GM10248 (cell line): ENCODE data around the gene MUC5AC.

Source experiments
- CTCF ChIA-PET: fragments of 300-600 bp; sonication (Branson Sonifier 250); formaldehyde crosslinking; extraction: SDS; loops from one replicate; lab custom pipeline; 2021; ENCODE audit warnings: antibody characterized with exemption; lab: Yijun Ruan, JAX
- POLR2A ChIA-PET: fragments of 350-650 bp; sonication (Branson Sonifier 250); formaldehyde crosslinking; extraction: SDS; loops from one replicate; lab custom pipeline; 2020; ENCODE audit warnings: antibody characterized with exemption; lab: Yijun Ruan, JAX
- DNase-seq: peaks from one replicate; pipeline ENCODE4 v3.0.0; 2012; ENCODE audit errors: extremely low spot score
- TF ChIP-seq, protein P1 (sequence below): IDR thresholded peaks from 2 replicates; pipeline ENCODE4 v1.5.1; 2012; ENCODE audit warnings: mild to moderate bottlenecking, low read depth; ENCODE audit errors: extremely low read depth, missing control alignments, control extremely low read depth

Gene MUC5AC

GRCh38 chr11:1217151-1217550 lies 59.4 kb downstream of the MUC5AC start:
- ChIA-PET CTCF (no interaction called here), POLR2A (no interaction called here)
- DNase-seq = no peak
- TF ChIP-seq, protein P1, sequence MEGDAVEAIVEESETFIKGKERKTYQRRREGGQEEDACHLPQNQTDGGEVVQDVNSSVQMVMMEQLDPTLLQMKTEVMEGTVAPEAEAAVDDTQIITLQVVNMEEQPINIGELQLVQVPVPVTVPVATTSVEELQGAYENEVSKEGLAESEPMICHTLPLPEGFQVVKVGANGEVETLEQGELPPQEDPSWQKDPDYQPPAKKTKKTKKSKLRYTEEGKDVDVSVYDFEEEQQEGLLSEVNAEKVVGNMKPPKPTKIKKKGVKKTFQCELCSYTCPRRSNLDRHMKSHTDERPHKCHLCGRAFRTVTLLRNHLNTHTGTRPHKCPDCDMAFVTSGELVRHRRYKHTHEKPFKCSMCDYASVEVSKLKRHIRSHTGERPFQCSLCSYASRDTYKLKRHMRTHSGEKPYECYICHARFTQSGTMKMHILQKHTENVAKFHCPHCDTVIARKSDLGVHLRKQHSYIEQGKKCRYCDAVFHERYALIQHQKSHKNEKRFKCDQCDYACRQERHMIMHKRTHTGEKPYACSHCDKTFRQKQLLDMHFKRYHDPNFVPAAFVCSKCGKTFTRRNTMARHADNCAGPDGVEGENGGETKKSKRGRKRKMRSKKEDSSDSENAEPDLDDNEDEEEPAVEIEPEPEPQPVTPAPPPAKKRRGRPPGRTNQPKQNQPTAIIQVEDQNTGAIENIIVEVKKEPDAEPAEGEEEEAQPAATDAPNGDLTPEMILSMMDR = no peak

DNA sequence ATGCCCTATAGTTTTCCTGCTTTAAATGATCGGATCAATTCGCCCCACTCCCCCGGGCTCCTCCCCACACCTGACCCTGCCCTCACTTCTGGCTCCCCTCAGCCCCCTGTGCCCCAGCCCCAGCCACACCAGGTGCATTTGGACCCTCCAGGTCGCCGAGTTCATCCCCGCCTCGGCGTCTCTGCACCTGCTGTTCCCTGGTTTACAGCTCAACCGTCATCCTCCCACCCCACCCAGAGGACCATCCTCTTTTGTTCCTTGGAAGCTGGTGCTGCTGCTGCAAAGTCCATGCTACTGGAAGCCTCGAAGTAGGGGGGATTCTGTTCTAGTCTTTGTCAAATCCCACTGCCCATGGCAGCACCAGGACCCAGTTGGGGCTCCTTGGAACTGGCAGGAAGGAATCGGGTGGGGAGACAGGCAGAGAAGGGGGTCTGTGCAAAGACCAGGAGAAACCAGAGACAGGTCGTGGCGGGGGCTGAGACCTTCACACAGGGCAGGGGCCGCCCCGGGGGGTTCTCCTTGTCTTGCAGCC lies 60.6 kb downstream of the MUC5AC start:
- POLR2A ChIA-PET = no interaction called here
- TF ChIP-seq, protein P1 = no peak
- CTCF ChIA-PET = no interaction called here
- DNase-seq = no peak

GRCh38 chr11:1218788-1219445 lies 61.2 kb downstream of the MUC5AC start:
- POLR2A ChIA-PET = no interaction called here

DNA sequence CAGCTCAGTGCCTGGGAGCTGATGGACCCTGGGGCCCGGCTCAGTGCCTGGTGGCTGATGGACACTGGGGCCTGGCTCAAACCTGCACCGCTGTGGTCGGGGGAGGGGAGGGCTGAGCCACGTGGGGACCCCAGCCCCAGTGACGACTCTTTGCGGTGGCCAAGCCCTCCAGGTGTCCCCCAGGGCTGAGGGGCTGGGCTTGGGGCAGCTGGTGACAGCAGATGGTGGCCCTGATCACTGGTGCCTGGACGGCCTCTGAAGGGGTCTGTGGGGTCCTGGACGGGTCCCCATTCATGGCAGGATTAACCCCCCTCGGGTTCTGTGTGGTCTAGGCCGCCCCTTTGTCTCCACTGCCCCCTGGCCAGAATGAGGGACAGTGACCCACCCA lies 61.7 kb downstream of the MUC5AC start:
- ChIA-PET CTCF (no interaction called here), POLR2A (no interaction called here)
- no peak for DNase-seq
- TF ChIP-seq, protein P1 = no peak

More at GRCh38 chr11:1218788-1219445, 61.2 kb downstream of the MUC5AC start:
- DNase-seq = no peak
- CTCF ChIA-PET = no interaction called here
- TF ChIP-seq, protein P1 = no peak

GRCh38 chr11:1219834-1220815 lies 62.4 kb downstream of the MUC5AC start:
- CTCF ChIA-PET = interaction anchor here (1.3 kb wide), 1 partner anchor 16 kb away, joined by 4 read pairs; no protein-coding TSS in a partner anchor
- no peak for DNase-seq
- POLR2A ChIA-PET = no interaction called here
- TF ChIP-seq, protein P1 = no peak

DNA sequence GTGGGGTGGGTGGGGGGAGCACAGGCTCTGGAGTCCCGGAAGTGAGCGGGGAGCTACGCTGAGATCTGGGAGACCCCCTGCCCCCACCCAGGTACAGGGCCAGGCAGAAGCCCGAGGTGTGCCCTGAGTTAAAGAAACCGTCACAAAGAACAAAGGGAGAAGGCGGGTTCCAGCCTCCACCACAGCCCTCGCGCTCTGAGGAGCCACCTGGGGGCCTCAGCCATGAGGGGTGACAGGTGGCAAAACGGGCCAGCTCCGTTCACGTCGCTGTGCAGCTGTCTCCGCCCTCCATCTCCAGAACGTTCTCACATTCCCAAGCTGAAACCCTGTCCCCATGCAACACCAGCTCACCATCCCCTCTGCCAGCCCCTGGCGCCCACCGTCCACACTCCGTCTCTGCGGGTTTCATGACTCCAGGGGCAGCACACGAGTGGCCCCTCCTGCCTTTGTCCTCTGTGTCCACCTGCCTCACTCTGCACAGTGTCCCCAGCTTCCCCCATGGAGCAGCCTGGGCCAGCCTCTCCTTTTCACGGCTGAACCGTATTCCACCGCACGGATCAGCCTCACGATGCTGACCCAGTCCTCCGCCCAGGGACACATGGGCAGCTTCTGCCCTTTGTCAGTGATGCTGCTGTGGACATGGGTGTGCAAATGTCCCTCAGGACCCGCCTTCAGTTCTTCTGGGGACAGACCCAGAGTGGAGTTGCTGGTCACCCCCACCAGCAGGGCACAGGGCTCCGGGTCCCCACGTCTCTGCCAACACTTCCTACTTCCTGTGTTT lies 63.4 kb downstream of the MUC5AC start:
- CTCF ChIA-PET = interaction anchor here (0.7 to 1.3 kb wide), 2 partner anchors 10 to 17 kb away, joined by 3 to 4 read pairs; no protein-coding TSS in a partner anchor
- TF ChIP-seq, protein P1 = no peak
- DNase-seq = no peak
- POLR2A ChIA-PET = no interaction called here
